Parathyroid adenoma (tissue), 2 donors: Measurements from ENCODE around the gene CCSER1.

ENCODE experiments used
- H2AFZ ChIP-seq: fragments of 300-600 bp; sonication (generic); one replicate; pipeline ENCODE4 v1.7.0; 2017; ENCODE audit warnings: antibody characterized with exemption, mild to moderate bottlenecking
- H3K27ac ChIP-seq: fragments of 300-600 bp; sonication (generic); one replicate; pipeline ENCODE4 v1.7.0; 2017
- H3K27me3 ChIP-seq: fragments of 300-600 bp; sonication (generic); one replicate; pipeline ENCODE4 v1.7.0; 2017; ENCODE audit warnings: low read length; ENCODE audit not compliant: control insufficient read depth, insufficient read depth
- H3K36me3 ChIP-seq: fragments of 300-600 bp; sonication (generic); one replicate; pipeline ENCODE4 v1.7.0; 2017; ENCODE audit warnings: low read length; ENCODE audit not compliant: control insufficient read depth, insufficient read depth
- H3K4me1 ChIP-seq: fragments of 300-600 bp; sonication (generic); one replicate; pipeline ENCODE4 v1.7.0; 2017; ENCODE audit warnings: control low read depth
- H3K4me2 ChIP-seq: fragments of 300-600 bp; sonication (generic); one replicate; pipeline ENCODE4 v1.7.0; 2017; ENCODE audit warnings: low read length
- H3K4me3 ChIP-seq: fragments of 300-600 bp; sonication (generic); one replicate; pipeline ENCODE4 v1.7.0; 2017; ENCODE audit warnings: low read depth, low read length
- H3K79me2 ChIP-seq: fragments of 300-600 bp; sonication (generic); one replicate; pipeline ENCODE4 v1.7.0; 2017; ENCODE audit warnings: control low read depth
- H3K9ac ChIP-seq: fragments of 300-600 bp; sonication (generic); one replicate; pipeline ENCODE4 v1.7.0; 2017; ENCODE audit warnings: mild to moderate bottlenecking
- H3K9me3 ChIP-seq: fragments of 300-600 bp; sonication (generic); one replicate; pipeline ENCODE4 v1.7.0; 2017; ENCODE audit warnings: low read length; ENCODE audit not compliant: control insufficient read depth
- TF ChIP-seq, protein P1 (sequence below): fragments of 300-600 bp; sonication (generic); IDR thresholded peaks from one replicate; pipeline ENCODE4 v1.7.0; 2017; ENCODE audit warnings: antibody characterized with exemption, mild to moderate bottlenecking
- donor health status: primary hyperparathyroidism.

Gene CCSER1

GRCh38 chr4:91279899-91280298 lies 1152.7 kb downstream of the CCSER1 start:
- no peak overlapping the region for H3K9ac ChIP-seq
- TF ChIP-seq, protein P1, sequence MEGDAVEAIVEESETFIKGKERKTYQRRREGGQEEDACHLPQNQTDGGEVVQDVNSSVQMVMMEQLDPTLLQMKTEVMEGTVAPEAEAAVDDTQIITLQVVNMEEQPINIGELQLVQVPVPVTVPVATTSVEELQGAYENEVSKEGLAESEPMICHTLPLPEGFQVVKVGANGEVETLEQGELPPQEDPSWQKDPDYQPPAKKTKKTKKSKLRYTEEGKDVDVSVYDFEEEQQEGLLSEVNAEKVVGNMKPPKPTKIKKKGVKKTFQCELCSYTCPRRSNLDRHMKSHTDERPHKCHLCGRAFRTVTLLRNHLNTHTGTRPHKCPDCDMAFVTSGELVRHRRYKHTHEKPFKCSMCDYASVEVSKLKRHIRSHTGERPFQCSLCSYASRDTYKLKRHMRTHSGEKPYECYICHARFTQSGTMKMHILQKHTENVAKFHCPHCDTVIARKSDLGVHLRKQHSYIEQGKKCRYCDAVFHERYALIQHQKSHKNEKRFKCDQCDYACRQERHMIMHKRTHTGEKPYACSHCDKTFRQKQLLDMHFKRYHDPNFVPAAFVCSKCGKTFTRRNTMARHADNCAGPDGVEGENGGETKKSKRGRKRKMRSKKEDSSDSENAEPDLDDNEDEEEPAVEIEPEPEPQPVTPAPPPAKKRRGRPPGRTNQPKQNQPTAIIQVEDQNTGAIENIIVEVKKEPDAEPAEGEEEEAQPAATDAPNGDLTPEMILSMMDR, result no peak
- H3K79me2 ChIP-seq, result no peaks in the 10 kb centered on the region
- no peak overlapping the region for H3K4me2 ChIP-seq
- no peaks in the 10 kb centered on the region for H3K9me3 ChIP-seq
- H3K4me3 ChIP-seq, result no peak overlapping the region
- no peak overlapping the region for H3K27ac ChIP-seq
- H2AFZ ChIP-seq, result no peak overlapping the region
- no peaks in the 10 kb centered on the region for H3K27me3 ChIP-seq
- H3K4me1 ChIP-seq, result no peaks in the 10 kb centered on the region
- no peaks in the 10 kb centered on the region for H3K36me3 ChIP-seq

DNA sequence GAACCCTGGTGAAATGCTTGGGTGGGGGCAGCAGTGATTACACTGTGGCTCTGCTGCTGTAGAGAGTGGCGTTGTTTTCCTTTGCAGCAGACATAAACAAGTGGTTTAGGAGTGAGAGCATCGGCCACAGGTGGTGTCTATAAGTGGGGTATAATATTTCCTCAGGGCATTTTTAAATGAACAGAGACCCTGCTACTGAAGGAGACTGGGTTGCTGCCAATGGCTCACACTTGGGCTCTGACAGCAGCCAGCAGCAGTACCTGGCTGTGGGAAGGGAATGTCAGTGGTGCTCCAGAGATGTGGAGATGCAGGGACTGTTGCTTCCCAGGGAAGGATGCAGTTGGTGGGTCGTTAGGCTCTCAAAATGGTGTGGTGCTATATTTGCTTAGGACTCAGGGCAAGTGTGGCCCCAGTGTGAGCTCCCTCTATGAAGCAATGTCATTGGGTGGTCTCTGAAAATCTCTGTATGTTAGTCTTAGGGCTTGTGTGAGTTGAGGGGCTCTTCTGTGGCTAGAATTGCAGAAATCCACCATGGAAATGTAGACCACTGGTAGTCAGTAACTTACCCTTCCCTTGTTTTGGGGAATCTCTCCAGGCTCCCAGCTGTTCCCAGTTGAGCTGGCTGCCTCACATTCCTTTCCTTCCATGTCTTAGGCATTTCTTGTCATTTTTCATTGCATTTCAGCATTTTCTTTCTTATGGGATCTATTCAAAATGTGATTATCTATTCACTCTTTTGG lies 1153.5 kb downstream of the CCSER1 start:
- no peak overlapping the region for H3K4me3 ChIP-seq
- H3K4me1 ChIP-seq, result no peaks in the 10 kb centered on the region
- H3K36me3 ChIP-seq, result no peaks in the 10 kb centered on the region
- H3K4me2 ChIP-seq, result no peak overlapping the region
- H3K9ac ChIP-seq, result no peak overlapping the region
- TF ChIP-seq, protein P1, result no peak
- H3K9me3 ChIP-seq, result no peaks in the 10 kb centered on the region
- H2AFZ ChIP-seq, result no peak overlapping the region
- H3K27ac ChIP-seq, result no peak overlapping the region
- H3K27me3 ChIP-seq, result no peaks in the 10 kb centered on the region
- no peaks in the 10 kb centered on the region for H3K79me2 ChIP-seq

GRCh38 chr4:91282217-91282616 lies 1155.0 kb downstream of the CCSER1 start:
- Histone ChIP-seq H3K27ac (no peak overlapping the region), H3K9ac (no peak overlapping the region), H2AFZ (no peak overlapping the region), H3K36me3 (no peaks in the 10 kb centered on the region), H3K4me1 (no peaks in the 10 kb centered on the region), H3K27me3 (no peaks in the 10 kb centered on the region), H3K4me3 (no peak overlapping the region), H3K4me2 (no peak overlapping the region), H3K79me2 (no peaks in the 10 kb centered on the region), H3K9me3 (no peaks in the 10 kb centered on the region)
- TF ChIP-seq, protein P1, result no peak

GRCh38 chr4:91283726-91284230 lies 1156.6 kb downstream of the CCSER1 start:
- no peak overlapping the region for H3K4me2 ChIP-seq
- no peak overlapping the region for H3K27ac ChIP-seq
- no peaks in the 10 kb centered on the region for H3K4me1 ChIP-seq
- no peaks in the 10 kb centered on the region for H3K27me3 ChIP-seq
- no peaks in the 10 kb centered on the region for H3K36me3 ChIP-seq
- TF ChIP-seq, protein P1, result no peak
- H3K9me3 ChIP-seq, result no peaks in the 10 kb centered on the region
- no peak overlapping the region for H2AFZ ChIP-seq
- H3K9ac ChIP-seq, result no peak overlapping the region
- no peak overlapping the region for H3K4me3 ChIP-seq
- H3K79me2 ChIP-seq, result no peaks in the 10 kb centered on the region

- no peaks in the 10 kb centered on the region for H3K79me2 ChIP-seq
- H3K9me3 ChIP-seq, result no peaks in the 10 kb centered on the region
- no peaks in the 10 kb centered on the region for H3K4me1 ChIP-seq
- no peak overlapping the region for H3K27ac ChIP-seq
- TF ChIP-seq, protein P1, result no peak
- H3K36me3 ChIP-seq, result no peaks in the 10 kb centered on the region
- H2AFZ ChIP-seq, result no peak overlapping the region
- no peak overlapping the region for H3K4me3 ChIP-seq
- no peaks in the 10 kb centered on the region for H3K27me3 ChIP-seq
- no peak overlapping the region for H3K4me2 ChIP-seq
- no peak overlapping the region for H3K9ac ChIP-seq
These were observed 1157.3 kb downstream of the CCSER1 start for GRCh38 chr4:91284480-91284879.
